Fibroblast of lung (primary cell): ENCODE data around the gene ATOH8. TPM values are rescaled to one million over a fixed set of nuclear protein-coding genes. Genes with fewer than 3 reads are reported as not detected.

Experiments
- DNase-seq, 2 donors: peaks; one replicate each; pipeline versions ENCODE4 v3.0.0 to v3.0.0-alpha.2; 2010; ENCODE audit warnings: low read depth in 2 of 2
- H2AFZ ChIP-seq: 2 replicates; pipeline ENCODE4 v1.5.1; 2012; ENCODE audit warnings: low read length, control low read depth, inconsistent platforms
- H3K27ac ChIP-seq: 2 replicates; pipeline ENCODE4 v1.5.1; 2011; ENCODE audit warnings: low read length, control low read depth; ENCODE audit not compliant: insufficient read depth
- H3K27me3 ChIP-seq: 2 replicates; pipeline ENCODE4 v1.5.1; 2011; ENCODE audit warnings: mild to moderate bottlenecking, low read length; ENCODE audit not compliant: control insufficient read depth, insufficient read depth
- H3K36me3 ChIP-seq: 2 replicates; pipeline ENCODE4 v1.5.1; 2011; ENCODE audit warnings: low read length; ENCODE audit not compliant: control insufficient read depth, insufficient read depth
- H3K4me1 ChIP-seq: 2 replicates; pipeline ENCODE4 v1.5.1; 2011; ENCODE audit warnings: low read length; ENCODE audit not compliant: control insufficient read depth, insufficient read depth; ENCODE audit errors: extremely low read depth
- H3K4me2 ChIP-seq: 2 replicates; pipeline ENCODE4 v1.5.1; 2011; ENCODE audit warnings: low read length, control low read depth; ENCODE audit not compliant: insufficient read depth; ENCODE audit errors: extremely low read depth
- H3K4me3 ChIP-seq, 4 experiments: fragments of 200-600 bp in 1 of 4; sonication (generic) in 1 of 4; replicated peaks in 1 of 4; 2 replicates each; pipeline ENCODE4 v1.5.1; 2011 to 2016; ENCODE audit warnings: low read length in 4 of 4, low read depth in 3 of 4, mild to moderate bottlenecking in 3 of 4, control low read depth in 2 of 4, inconsistent platforms in 1 of 4, mixed read lengths in 1 of 4; ENCODE audit not compliant: insufficient read depth in 1 of 4; ENCODE audit errors: control extremely low read depth in 1 of 4
- H3K79me2 ChIP-seq: 2 replicates; pipeline ENCODE4 v1.5.1; 2012; ENCODE audit warnings: mild to moderate bottlenecking, low read length, inconsistent platforms; ENCODE audit not compliant: control insufficient read depth, insufficient read depth
- H3K9ac ChIP-seq: 2 replicates; pipeline ENCODE4 v1.5.1; 2011; ENCODE audit warnings: mild to moderate bottlenecking, low read length, control low read depth; ENCODE audit not compliant: insufficient read depth
- H3K9me3 ChIP-seq: 2 replicates; pipeline ENCODE4 v1.5.1; 2012; ENCODE audit warnings: low read depth, low read length; ENCODE audit not compliant: control insufficient read depth, insufficient read depth
- H4K20me1 ChIP-seq: 2 replicates; pipeline ENCODE4 v1.5.1; 2011; ENCODE audit warnings: low read length; ENCODE audit not compliant: control insufficient read depth, insufficient read depth; ENCODE audit errors: extremely low read depth
- EZH2 ChIP-seq: IDR thresholded peaks from 2 replicates; pipeline ENCODE4 v1.5.1; 2012; ENCODE audit warnings: low read length, control low read depth, mild to moderate bottlenecking; ENCODE audit errors: missing control alignments
- polyA plus RNA-seq, 2 donors: library from polyadenylated mRNA; depleted of rRNA in 1 of 2; stranded (reverse) in 1 of 2; unstranded in 1 of 2; fragments of >200 nt; gene quantifications; 2 replicates each; pipeline ENCODE4 v1.2.1, GENCODE V29; 2011 to 2012; ENCODE audit warnings: missing spikeins in 1 of 2
- total RNA-seq: library from RNA; depleted of rRNA; stranded (reverse); fragments of >200 nt; gene quantifications from 2 replicates; pipeline ENCODE4 v1.2.1, GENCODE V29; 2014
- TF ChIP-seq, protein P1 (sequence below), 2 donors: IDR thresholded peaks in 1 of 2; conservative IDR thresholded peaks in 1 of 2; 1 replicate in 1 of 2; 2 replicates in 1 of 2; pipeline ENCODE4 v1.5.1; 2011 to 2012; ENCODE audit warnings: low read length in 2 of 2, control low read depth in 1 of 2, inconsistent platforms in 1 of 2, low read depth in 1 of 2, mild to moderate bottlenecking in 1 of 2

The ATOH8 gene
- total and polyA plus RNA-seq, 2 donors (not counting 1 experiment from before 2014, with no cell fraction given), result 5.6 to 19.2 TPM

DNA sequence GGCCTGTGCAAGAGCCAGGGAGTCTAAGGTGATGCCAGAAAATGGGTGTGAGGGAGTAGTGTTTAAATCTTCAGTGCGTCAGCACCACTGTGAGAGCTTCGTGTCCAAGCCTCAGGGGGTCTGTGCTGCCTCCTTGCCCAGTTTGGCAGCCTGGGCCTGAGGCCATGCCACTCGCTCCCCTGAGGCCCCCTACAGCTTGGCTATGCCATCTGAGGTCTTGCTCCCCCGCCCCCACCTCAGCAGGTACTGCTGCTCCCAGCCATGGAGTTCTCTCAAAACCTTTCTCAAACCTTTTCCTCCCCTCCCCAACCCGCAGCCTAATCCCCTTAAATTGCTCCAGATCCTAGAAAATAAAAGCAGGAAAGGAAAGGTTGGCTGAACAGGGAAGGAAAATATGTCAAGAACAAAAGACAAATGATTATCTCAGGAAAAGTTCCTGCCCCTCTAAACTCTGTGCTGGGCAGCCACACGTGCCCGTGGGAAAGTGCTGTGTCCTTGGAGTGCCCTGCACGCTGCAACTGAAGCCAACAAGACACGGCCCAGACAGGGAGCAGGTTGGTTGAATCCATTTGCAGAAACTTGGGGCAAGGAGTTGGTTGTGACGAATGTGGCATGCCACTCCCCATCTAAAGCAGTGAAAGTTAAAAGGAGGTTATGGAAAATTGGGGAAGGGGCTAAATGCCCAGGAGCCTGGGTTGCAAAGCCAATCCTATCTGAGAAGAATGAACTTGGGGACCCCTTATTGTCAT lies 61.2 kb downstream of the ATOH8 start:
- H2AFZ ChIP-seq, result no peak overlapping the region
- H3K36me3 ChIP-seq, result no peaks in the 10 kb centered on the region
- DNase-seq, result no peak
- H3K9me3 ChIP-seq, result no peaks in the 10 kb centered on the region
- no peak overlapping the region for H3K27ac ChIP-seq
- H3K79me2 ChIP-seq, result no peaks in the 10 kb centered on the region
- no peak overlapping the region for H3K9ac ChIP-seq
- TF ChIP-seq, protein P1, sequence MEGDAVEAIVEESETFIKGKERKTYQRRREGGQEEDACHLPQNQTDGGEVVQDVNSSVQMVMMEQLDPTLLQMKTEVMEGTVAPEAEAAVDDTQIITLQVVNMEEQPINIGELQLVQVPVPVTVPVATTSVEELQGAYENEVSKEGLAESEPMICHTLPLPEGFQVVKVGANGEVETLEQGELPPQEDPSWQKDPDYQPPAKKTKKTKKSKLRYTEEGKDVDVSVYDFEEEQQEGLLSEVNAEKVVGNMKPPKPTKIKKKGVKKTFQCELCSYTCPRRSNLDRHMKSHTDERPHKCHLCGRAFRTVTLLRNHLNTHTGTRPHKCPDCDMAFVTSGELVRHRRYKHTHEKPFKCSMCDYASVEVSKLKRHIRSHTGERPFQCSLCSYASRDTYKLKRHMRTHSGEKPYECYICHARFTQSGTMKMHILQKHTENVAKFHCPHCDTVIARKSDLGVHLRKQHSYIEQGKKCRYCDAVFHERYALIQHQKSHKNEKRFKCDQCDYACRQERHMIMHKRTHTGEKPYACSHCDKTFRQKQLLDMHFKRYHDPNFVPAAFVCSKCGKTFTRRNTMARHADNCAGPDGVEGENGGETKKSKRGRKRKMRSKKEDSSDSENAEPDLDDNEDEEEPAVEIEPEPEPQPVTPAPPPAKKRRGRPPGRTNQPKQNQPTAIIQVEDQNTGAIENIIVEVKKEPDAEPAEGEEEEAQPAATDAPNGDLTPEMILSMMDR (conservative IDR thresholded peaks at IDR 0.05 in 1 of 2, IDR thresholded peaks at IDR 0.05 in 1 of 2; ENCODE audit: low read depth in 1 of 2, low read length in 2 of 2), result no peak
- no peak for TF ChIP-seq EZH2
- no peak overlapping the region for H3K4me2 ChIP-seq
- H3K4me1 ChIP-seq, result peaks cover 2% of the 10 kb centered on the region
- H4K20me1 ChIP-seq, result no peaks in the 10 kb centered on the region
- H3K4me3 ChIP-seq, result no peak overlapping the region
- no peaks in the 10 kb centered on the region for H3K27me3 ChIP-seq

DNA sequence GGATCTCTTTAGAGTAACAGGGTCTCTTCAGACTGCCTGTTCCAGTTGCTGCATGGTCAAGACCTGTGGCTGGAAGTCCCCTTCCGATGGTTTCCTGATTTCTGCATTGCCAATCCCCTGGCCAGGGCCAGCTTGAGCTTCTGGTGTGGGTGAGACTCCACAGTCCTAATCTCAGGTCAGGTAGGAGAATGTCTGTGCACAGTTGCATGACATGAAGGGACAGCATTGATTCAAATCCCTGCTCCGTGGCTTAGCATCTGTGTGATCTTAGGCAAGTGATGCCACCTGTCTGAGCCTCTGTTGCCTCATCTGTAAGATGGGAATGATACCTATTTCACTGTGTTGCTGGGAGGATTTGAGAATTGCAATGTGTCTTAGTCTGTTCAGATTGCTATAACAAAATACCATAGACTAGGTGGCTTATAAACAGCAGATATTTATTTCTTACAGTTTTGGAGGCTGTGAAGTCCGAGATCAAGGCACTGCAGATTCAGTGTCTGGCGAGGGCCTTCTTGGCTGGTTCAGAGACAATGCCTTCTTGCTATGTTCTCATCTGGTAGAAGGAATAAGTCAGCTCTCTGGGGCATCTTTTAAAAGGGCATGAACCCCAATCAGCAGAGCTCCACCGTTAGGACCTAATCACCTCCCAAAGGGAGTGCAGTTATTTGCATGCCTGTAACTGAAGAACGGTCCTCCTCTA lies 66.2 kb downstream of the ATOH8 start:
- Histone ChIP-seq H3K27me3 (peaks cover 2% of the 10 kb centered on the region), H3K4me1 (no peaks in the 10 kb centered on the region), H4K20me1 (no peaks in the 10 kb centered on the region), H3K9me3 (no peaks in the 10 kb centered on the region), H3K36me3 (no peaks in the 10 kb centered on the region), H3K4me2 (no peak overlapping the region), H3K9ac (no peak overlapping the region), H3K27ac (no peak overlapping the region), H3K4me3 (no peak overlapping the region), H2AFZ (no peak overlapping the region), H3K79me2 (no peaks in the 10 kb centered on the region)
- TF ChIP-seq, protein P1 (conservative IDR thresholded peaks at IDR 0.05 in 1 of 2, IDR thresholded peaks at IDR 0.05 in 1 of 2; ENCODE audit: low read depth in 1 of 2, low read length in 2 of 2), result no peak
- no peak for TF ChIP-seq EZH2
- no peak for DNase-seq

DNA sequence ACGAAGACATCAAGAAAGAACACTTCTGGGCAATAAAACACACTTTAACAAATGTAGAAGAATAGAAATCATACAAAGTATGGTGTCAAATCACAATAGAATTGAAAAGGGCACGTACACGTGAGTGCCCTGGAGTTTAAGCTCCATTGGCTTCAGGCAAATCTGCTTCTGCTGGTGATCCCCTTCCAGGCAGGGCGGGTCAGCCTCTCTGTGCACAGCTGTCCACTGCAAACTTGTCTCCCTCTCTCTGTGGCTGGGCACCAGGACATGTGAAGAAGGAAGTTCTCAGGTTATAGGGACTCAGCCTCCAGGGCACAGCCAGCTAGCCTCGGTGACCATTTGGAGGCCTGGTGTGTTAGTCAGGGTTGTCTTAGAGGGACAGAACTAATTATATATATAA lies 69.0 kb downstream of the ATOH8 start:
- Histone ChIP-seq H3K4me2 (no peak overlapping the region), H3K27ac (no peak overlapping the region), H3K9me3 (no peaks in the 10 kb centered on the region), H2AFZ (no peak overlapping the region), H3K27me3 (peaks cover 2% of the 10 kb centered on the region), H3K9ac (no peak overlapping the region), H3K4me3 (no peak overlapping the region), H3K36me3 (no peaks in the 10 kb centered on the region), H3K4me1 (no peaks in the 10 kb centered on the region), H4K20me1 (no peaks in the 10 kb centered on the region), H3K79me2 (no peaks in the 10 kb centered on the region)
- TF ChIP-seq EZH2, result no peak
- TF ChIP-seq, protein P1 (conservative IDR thresholded peaks at IDR 0.05 in 1 of 2, IDR thresholded peaks at IDR 0.05 in 1 of 2; ENCODE audit: low read depth in 1 of 2, low read length in 2 of 2), result no peak
- DNase-seq, result no peak
